CD4-positive, alpha-beta memory T cell (primary cell): ENCODE measurements around the gene C9. TPM values are rescaled to one million over a fixed set of nuclear protein-coding genes. Genes with fewer than 3 reads are reported as not detected.

Experiments
- CTCF ChIA-PET: fragments of 350-600 bp; sonication (Branson Sonifier 250); formaldehyde crosslinking; loops from one replicate; lab custom pipeline; 2021; ENCODE audit warnings: inconsistent platforms; ENCODE audit not compliant: partially characterized antibody; lab: Charles Lee
- POLR2A ChIA-PET: fragments of 350-600 bp; sonication (Branson Sonifier 250); formaldehyde crosslinking; loops from one replicate; lab custom pipeline; 2021; ENCODE audit not compliant: partially characterized antibody; lab: Charles Lee
- DNase-seq, 5 donors: peaks; one replicate each; pipeline versions ENCODE4 v3.0.0 to v3.0.0-alpha.2; 2020 to 2022; ENCODE audit warnings: mixed read lengths in 1 of 5
- H3K27ac ChIP-seq: one replicate; pipeline ENCODE4 v1.7.0; 2013; ENCODE audit warnings: low read depth, low read length
- H3K27me3 ChIP-seq: 2 replicates; pipeline ENCODE4 v1.7.0; 2013; ENCODE audit warnings: mild to moderate bottlenecking, low read length, moderate library complexity; ENCODE audit not compliant: insufficient read depth
- H3K36me3 ChIP-seq: 2 replicates; pipeline ENCODE4 v1.7.0; 2013; ENCODE audit warnings: mild to moderate bottlenecking, low read length, moderate library complexity; ENCODE audit not compliant: insufficient read depth
- H3K4me1 ChIP-seq: 2 replicates; pipeline ENCODE4 v1.7.0; 2013; ENCODE audit warnings: mild to moderate bottlenecking, low read length, moderate library complexity; ENCODE audit not compliant: insufficient read depth
- H3K4me3 ChIP-seq, 2 donors: one replicate each; pipeline ENCODE4 v1.7.0; 2013; ENCODE audit warnings: low read length in 2 of 2, mild to moderate bottlenecking in 1 of 2
- H3K9me3 ChIP-seq, 2 donors: one replicate each; pipeline ENCODE4 v1.7.0; 2013; ENCODE audit warnings: low read length in 2 of 2, control low read depth in 1 of 2; ENCODE audit not compliant: control insufficient read depth in 1 of 2
- H3K27ac Mint-ChIP-seq, 7 donors: one replicate each; pipeline ENCODE4 v1.8.0; 2020 to 2021; ENCODE audit warnings: mixed read lengths in 7 of 7, mild to moderate bottlenecking in 6 of 7, inconsistent platforms in 3 of 7, moderate library complexity in 3 of 7
- H3K27me3 Mint-ChIP-seq, 2 donors: one replicate each; pipeline ENCODE4 v1.8.0; 2020 to 2021; ENCODE audit warnings: mixed read lengths in 2 of 2
- H3K36me3 Mint-ChIP-seq, 2 donors: one replicate each; pipeline ENCODE4 v1.8.0; 2020 to 2021; ENCODE audit warnings: mixed read lengths in 2 of 2, inconsistent platforms in 1 of 2, mild to moderate bottlenecking in 1 of 2
- H3K4me1 Mint-ChIP-seq, 4 donors: one replicate each; pipeline ENCODE4 v1.8.0; 2020 to 2021; ENCODE audit warnings: mixed read lengths in 4 of 4, mild to moderate bottlenecking in 1 of 4
- H3K4me3 Mint-ChIP-seq, 8 donors: one replicate each; pipeline ENCODE4 v1.8.0; 2020 to 2021; ENCODE audit warnings: mixed read lengths in 8 of 8, mild to moderate bottlenecking in 7 of 8, moderate library complexity in 6 of 8, inconsistent platforms in 3 of 8
- H3K9me3 Mint-ChIP-seq, 8 donors: one replicate each; pipeline ENCODE4 v1.8.0; 2020 to 2021; ENCODE audit warnings: mixed read lengths in 8 of 8, mild to moderate bottlenecking in 5 of 8, inconsistent platforms in 3 of 8, moderate library complexity in 1 of 8
- intact Hi-C: fragments of 100-400 bp; cut with micrococcal nuclease; formaldehyde crosslinking; loops from one replicate; pipeline ENCODE4 v1.15.1; 2023
- polyA plus RNA-seq, 2 donors: library from polyadenylated mRNA; unstranded; fragments of 300-500 nt; fragmentation: Illumina TruSeq; gene quantifications; one replicate each; pipeline ENCODE4 v1.2.3, GENCODE V29; 2021
- total RNA-seq, 2 experiments: library from RNA; stranded (reverse); gene quantifications; one replicate each; pipeline ENCODE4 v1.2.3, GENCODE V29; 2021

C9 gene
- total RNA-seq (not detected), polyA plus RNA-seq (not detected)

DNA sequence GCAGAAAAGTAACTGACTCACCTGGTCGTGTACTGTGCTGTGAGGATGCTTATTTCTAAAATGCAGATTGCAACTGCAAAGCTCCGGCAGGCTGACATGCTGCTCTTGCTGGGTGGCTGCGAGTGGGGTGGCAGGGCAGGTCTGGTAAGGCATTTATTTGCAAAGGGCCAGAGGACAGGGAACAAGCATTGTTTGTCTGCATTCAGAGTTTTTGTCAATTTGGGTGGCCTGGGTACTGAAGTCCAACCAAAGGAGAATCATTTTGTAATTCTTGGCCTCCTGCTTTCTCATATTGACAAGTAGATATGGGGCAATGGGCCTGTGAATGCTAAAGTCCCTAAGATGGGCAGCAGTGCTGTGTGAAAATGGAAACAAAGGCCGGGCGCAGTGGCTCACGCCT lies at the start of gene C9:
TSS of gene C9 (minus strand) at position 129 of the 400 bp plus-strand sequence. CDS start at position 98, 31 bp downstream.
- intact Hi-C loops = no loop called here
- ChIA-PET POLR2A (no interaction called here), CTCF (no interaction called here)
- no peaks in the 10 kb centered on the region for H3K27me3 ChIP-seq
- Mint-ChIP-seq H3K4me1 (peaks cover 0 to 6% (median 0%) of the 10 kb centered on the region in 4 donors), H3K9me3 (peaks cover 0 to under 1% (median 0%) of the 10 kb centered on the region in 8 donors), H3K4me3 (no peak within 1 kb of the TSS), H3K36me3 (peaks cover 0 to 3% of the 10 kb centered on the region in 2 donors), H3K27me3 (peaks cover 0 to 2% of the 10 kb centered on the region in 2 donors), H3K27ac (no peak within 1 kb of the TSS)
- no peaks in the 10 kb centered on the region for H3K36me3 ChIP-seq
- H3K9me3 ChIP-seq = no peaks in the 10 kb centered on the region
- DNase-seq = no peak
- H3K27ac ChIP-seq = no peak within 1 kb of the TSS
- H3K4me3 ChIP-seq = no peak within 1 kb of the TSS
- H3K4me1 ChIP-seq = no peaks in the 10 kb centered on the region

DNA sequence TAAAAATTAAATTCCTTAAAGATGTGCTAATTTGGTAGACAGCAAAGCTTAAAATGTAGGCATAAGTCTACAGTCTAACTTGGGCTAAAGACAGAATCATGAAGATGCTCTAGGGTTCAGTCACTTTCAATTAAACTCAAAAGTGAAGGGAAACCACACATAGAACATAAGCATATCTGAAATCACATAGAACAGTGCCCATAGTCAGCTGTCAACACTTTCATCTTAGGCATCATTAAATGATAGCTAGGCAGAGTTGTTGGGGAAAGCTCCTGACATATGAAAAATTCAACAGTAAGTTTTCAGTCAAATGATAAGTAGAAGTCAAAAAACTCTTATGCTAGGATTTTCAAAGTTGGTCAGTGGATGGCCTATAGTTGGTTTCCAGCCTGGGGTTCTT lies 49.5 kb upstream of the C9 start:
- Mint-ChIP-seq H3K27ac (no peak overlapping the region), H3K36me3 (no peaks in the 10 kb centered on the region), H3K4me1 (no peaks in the 10 kb centered on the region), H3K27me3 (peaks cover 11 to 13% of the 10 kb centered on the region in 2 donors), H3K9me3 (no peaks in the 10 kb centered on the region), H3K4me3 (no peak overlapping the region)
- Histone ChIP-seq H3K4me1 (no peaks in the 10 kb centered on the region), H3K27me3 (no peaks in the 10 kb centered on the region), H3K36me3 (no peaks in the 10 kb centered on the region), H3K27ac (no peak overlapping the region), H3K9me3 (no peaks in the 10 kb centered on the region), H3K4me3 (no peak overlapping the region)
- ChIA-PET CTCF (interaction anchor here (0.6 to 1.1 kb wide), 3 partner anchors 38 to 1290 kb away, joined by 3 to 5 read pairs (median 4); no protein-coding TSS in a partner anchor), POLR2A (no interaction called here)
- no peak for DNase-seq
- intact Hi-C loops = no loop called here

DNA sequence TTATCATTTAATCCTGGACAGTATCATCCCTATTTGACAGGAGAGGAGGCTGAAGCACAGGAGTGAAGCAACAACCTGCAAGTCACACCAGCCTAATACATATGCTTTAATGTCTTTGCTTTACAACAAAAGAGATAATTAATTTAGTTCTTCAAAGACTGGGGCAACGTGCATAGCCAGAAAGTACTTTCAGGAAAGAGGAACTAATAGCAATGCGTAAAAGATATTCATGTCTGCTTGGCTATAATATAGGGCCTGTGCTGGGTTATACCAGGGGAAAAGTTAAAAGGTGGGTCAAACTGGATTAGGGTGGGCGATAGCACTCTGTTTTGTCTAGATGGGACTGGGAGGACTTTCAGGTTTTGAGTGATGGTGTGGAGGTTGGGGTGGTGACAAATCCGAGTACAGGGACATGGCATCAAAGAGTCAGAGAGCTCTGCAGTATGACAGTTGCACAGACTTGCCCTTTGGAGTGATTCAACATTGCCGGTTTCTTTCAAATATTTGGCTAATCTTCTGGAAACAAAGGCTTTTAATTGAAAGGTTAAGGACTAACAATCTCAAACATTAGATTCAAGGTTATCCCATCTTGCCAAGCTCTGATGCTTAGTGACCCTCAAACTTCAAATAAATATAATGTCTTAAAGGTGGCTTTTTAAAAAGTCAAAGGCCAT lies 48.6 kb upstream of the C9 start:
- Histone ChIP-seq H3K9me3 (no peaks in the 10 kb centered on the region), H3K27ac (no peak overlapping the region), H3K36me3 (no peaks in the 10 kb centered on the region), H3K4me3 (no peak overlapping the region), H3K4me1 (no peaks in the 10 kb centered on the region), H3K27me3 (no peaks in the 10 kb centered on the region)
- Mint-ChIP-seq H3K27me3 (peaks cover 11 to 15% of the 10 kb centered on the region in 2 donors), H3K36me3 (no peaks in the 10 kb centered on the region), H3K9me3 (no peaks in the 10 kb centered on the region), H3K4me1 (no peaks in the 10 kb centered on the region), H3K27ac (no peak overlapping the region), H3K4me3 (no peak overlapping the region)
- ChIA-PET POLR2A (no interaction called here), CTCF (interaction anchor here (1.1 kb wide), 1 partner anchor 37 kb away, joined by 4 read pairs; no protein-coding TSS in a partner anchor)
- intact Hi-C loops = no loop called here
- DNase-seq = no peak

DNA sequence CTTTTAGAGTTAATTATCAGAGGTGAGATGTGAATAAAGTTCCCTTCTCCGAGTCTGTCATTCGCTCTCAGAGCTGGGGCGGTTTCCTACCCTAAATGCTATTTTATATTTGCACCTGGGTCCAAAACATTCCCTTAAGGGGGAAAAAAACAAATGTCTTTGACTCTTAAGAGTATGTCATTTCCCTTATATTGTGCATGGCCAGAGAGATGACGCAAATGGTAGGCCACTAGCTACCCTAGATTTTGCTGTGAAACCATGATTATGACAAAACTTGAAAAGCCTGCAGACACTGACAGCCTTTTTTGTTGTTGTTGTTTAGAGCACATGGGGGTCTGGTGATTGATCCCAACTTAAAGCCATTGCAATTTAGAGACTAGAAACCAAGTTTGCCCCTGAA lies 47.7 kb upstream of the C9 start:
- no peak for DNase-seq

DNA sequence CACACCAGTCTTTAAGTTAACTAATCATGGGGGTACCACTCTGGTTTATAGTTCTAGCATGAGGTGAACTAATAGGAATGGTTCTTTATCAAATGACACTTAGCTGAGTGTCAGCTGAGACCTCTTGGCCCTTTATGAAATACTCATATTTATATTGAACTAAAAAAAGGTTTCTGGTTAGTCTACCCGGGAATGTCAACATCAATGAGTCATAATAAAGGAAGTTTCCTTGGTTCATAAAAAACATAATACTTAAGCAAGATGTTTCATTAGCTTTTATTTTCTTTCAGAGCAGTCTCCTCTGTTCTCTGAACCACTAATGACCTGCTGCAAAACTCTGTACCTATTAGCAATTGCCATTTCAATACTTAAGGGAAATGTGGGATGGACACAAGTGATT lies 46.8 kb upstream of the C9 start:
- H3K27me3 Mint-ChIP-seq = peaks cover 9 to 13% of the 10 kb centered on the region in 2 donors
- H3K27ac Mint-ChIP-seq = no peak overlapping the region
- Histone ChIP-seq H3K4me3 (no peak overlapping the region), H3K27ac (no peak overlapping the region), H3K9me3 (no peaks in the 10 kb centered on the region), H3K27me3 (no peaks in the 10 kb centered on the region), H3K4me1 (no peaks in the 10 kb centered on the region), H3K36me3 (no peaks in the 10 kb centered on the region)
- no peak overlapping the region for H3K4me3 Mint-ChIP-seq
- H3K9me3 Mint-ChIP-seq = no peaks in the 10 kb centered on the region
- no peak for DNase-seq
- ChIA-PET CTCF (no interaction called here), POLR2A (no interaction called here)
- H3K4me1 Mint-ChIP-seq = no peaks in the 10 kb centered on the region
- no peaks in the 10 kb centered on the region for H3K36me3 Mint-ChIP-seq
- intact Hi-C loops = no loop called here

More for the DNA sequence above, 47.7 kb upstream of the C9 start:
- Histone ChIP-seq H3K27ac (no peak overlapping the region), H3K9me3 (no peaks in the 10 kb centered on the region), H3K4me3 (no peak overlapping the region), H3K27me3 (no peaks in the 10 kb centered on the region), H3K36me3 (no peaks in the 10 kb centered on the region), H3K4me1 (no peaks in the 10 kb centered on the region)
- Mint-ChIP-seq H3K4me1 (no peaks in the 10 kb centered on the region), H3K4me3 (no peak overlapping the region), H3K36me3 (no peaks in the 10 kb centered on the region), H3K9me3 (no peaks in the 10 kb centered on the region), H3K27ac (no peak overlapping the region), H3K27me3 (peaks cover 8 to 13% of the 10 kb centered on the region in 2 donors)
- POLR2A ChIA-PET = no interaction called here
- intact Hi-C loops = no loop called here
- CTCF ChIA-PET = interaction anchor here (0.6 kb wide), 1 partner anchor 33 kb away, joined by 5 read pairs; no protein-coding TSS in a partner anchor

DNA sequence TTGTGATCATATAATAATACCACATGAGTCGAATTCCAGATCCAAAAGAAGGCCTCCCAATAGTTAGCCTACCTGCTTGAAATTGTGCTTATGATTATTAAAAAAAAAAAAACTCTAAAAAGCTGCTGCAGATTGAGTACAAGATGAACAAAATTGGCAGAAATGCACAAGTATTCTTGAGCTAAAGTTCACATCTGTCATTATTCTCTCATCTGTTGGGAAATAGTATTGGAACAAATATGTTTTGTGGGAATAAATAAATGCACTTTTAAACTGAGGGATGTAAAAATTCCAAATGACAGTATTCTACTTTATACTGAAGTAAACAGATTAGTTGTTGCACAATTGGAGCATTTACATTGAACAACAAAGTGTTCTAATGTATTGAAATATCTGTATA lies 44.7 kb upstream of the C9 start:
- DNase-seq = no peak
- Histone ChIP-seq H3K9me3 (no peaks in the 10 kb centered on the region), H3K27ac (no peak overlapping the region), H3K27me3 (no peaks in the 10 kb centered on the region), H3K4me1 (no peaks in the 10 kb centered on the region), H3K36me3 (no peaks in the 10 kb centered on the region), H3K4me3 (no peak overlapping the region)
- ChIA-PET CTCF (no interaction called here), POLR2A (no interaction called here)
- intact Hi-C loops = no loop called here
- Mint-ChIP-seq H3K4me3 (no peak overlapping the region), H3K27ac (no peak overlapping the region), H3K4me1 (no peaks in the 10 kb centered on the region), H3K27me3 (peaks cover 8 to 13% of the 10 kb centered on the region in 2 donors), H3K36me3 (no peaks in the 10 kb centered on the region), H3K9me3 (no peaks in the 10 kb centered on the region)

DNA sequence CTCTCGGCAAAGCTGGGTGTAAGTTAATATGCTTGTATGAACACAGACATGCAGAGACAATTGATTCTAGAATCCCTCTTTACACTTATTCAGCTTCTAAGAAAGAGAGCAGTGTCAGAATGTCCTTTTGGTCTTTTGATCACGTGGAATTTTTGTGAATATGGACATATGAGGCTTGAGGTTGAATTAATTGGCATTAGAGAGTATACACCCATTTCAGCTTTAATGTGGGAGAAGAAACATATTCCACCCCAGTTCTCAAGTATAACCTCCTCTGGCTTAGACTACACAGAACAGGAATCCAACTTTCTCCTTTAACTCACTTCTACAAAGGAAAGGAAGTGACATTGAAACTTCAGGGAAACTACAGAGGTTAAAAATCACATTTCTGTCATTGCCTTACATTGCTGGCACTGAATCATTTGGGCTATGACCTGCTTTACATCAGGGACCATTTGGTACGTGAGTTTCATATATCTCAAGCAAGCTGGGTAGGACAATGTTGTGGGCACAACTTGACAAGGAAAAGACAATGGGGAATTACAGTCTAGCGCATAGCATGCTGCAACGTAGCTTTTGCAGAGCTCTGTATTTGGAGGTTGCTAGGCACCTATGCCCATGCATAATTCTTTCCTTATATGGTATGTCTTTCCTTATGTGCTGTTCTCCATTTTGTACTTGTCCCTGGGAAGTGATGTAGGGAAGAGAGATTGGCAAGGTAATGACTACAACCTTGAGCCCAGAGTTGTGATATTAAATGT lies 41.0 kb upstream of the C9 start:
- H3K36me3 ChIP-seq = no peaks in the 10 kb centered on the region
- no peaks in the 10 kb centered on the region for H3K4me1 ChIP-seq
- H3K27me3 ChIP-seq = no peaks in the 10 kb centered on the region
- Mint-ChIP-seq H3K27ac (no peak overlapping the region), H3K4me3 (no peak overlapping the region), H3K4me1 (no peaks in the 10 kb centered on the region), H3K27me3 (peaks cover 4 to 9% of the 10 kb centered on the region in 2 donors), H3K9me3 (no peaks in the 10 kb centered on the region), H3K36me3 (no peaks in the 10 kb centered on the region)
- H3K9me3 ChIP-seq = no peaks in the 10 kb centered on the region
- POLR2A ChIA-PET = no interaction called here
- H3K4me3 ChIP-seq = no peak overlapping the region
- no peak for DNase-seq
- CTCF ChIA-PET = no interaction called here
- intact Hi-C loops = no loop called here
- no peak overlapping the region for H3K27ac ChIP-seq
